ENCODE results near the gene GALNT10. TPM values are rescaled to one million over a fixed set of nuclear protein-coding genes. Genes with fewer than 3 reads are reported as not detected.

Gene GALNT10
- total and polyA plus RNA-seq, 10 donors = 7.6 to 50.2 (median 43.5) TPM

DNA sequence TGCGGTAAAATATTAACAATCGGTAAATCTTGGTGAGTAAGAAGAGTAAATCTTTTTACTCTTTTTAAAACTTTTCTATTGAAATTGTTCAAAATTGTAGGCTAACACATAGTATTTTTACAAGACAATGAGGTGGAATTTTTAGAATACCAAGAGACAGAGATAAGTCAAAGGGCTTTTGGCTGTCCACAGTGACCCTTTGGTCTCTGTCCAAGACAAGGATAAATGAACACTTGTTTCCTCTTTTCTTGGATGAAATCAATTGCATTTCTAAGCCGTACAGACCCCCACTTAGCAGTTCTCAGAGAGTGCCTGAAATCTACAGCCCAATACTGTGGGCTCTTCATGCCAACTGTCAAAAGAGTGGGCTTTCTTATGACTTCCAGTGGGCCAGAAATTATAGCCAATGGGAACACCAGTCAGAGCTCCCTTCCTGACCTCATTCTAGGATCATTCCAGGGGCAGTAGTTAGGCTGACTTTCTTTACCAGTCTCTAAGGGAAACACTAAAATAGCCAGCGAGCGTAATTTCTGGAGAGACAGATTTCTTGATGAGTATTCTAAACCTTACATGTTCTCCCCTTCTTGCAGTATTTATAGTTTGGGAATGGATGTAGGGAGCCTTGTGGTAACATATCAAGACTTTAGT lies 74.1 kb downstream of the GALNT10 start:
- no peak for TF ChIP-seq POLR2AphosphoS5 (IDR thresholded peaks at IDR 0.05)
- no peak for TF ChIP-seq CTCF (IDR thresholded peaks at IDR 0.05 in 8 of 11, conservative IDR thresholded peaks at IDR 0.05 in 3 of 11)
- no peak for TF ChIP-seq POLR2A (IDR thresholded peaks at IDR 0.05)
- peaks cover 0 to 12% (median 0%) of the 10 kb centered on the region in 6 donors for H3K36me3 ChIP-seq
- DNase-seq = no peak
- no peaks in the 10 kb centered on the region for H3K27me3 ChIP-seq (replicated peaks in 1 of 7)
- intact Hi-C loops (cut with DNase I; ENCODE audit: low total_unique reads) = no loop called here
- no peak overlapping the region for H3K4me3 ChIP-seq
- H3K4me1 ChIP-seq = peaks cover 7 to 44% (median 11%) of the 10 kb centered on the region in 6 donors
- WGBS, 5 donors = 81 to 90% (median 87%) methylated on average over 5 of the region's 5 CpGs
- no peaks in the 10 kb centered on the region for H3K9me3 ChIP-seq
- no peak overlapping the region for H3K27ac ChIP-seq

GRCh38 chr5:154265197-154265773 lies 74.8 kb downstream of the GALNT10 start:
- no peak for DNase-seq
- intact Hi-C loops (cut with DNase I; ENCODE audit: low total_unique reads) = no loop called here
- TF ChIP-seq CTCF (IDR thresholded peaks at IDR 0.05 in 8 of 11, conservative IDR thresholded peaks at IDR 0.05 in 3 of 11) (no peak), POLR2A (IDR thresholded peaks at IDR 0.05) (no peak), POLR2AphosphoS5 (IDR thresholded peaks at IDR 0.05) (no peak)
- Histone ChIP-seq H3K4me1 (peaks cover 7 to 40% (median 9%) of the 10 kb centered on the region in 6 donors), H3K27ac (no peak overlapping the region), H3K27me3 (replicated peaks in 1 of 7) (no peaks in the 10 kb centered on the region), H3K36me3 (peaks cover 0 to 12% (median 0%) of the 10 kb centered on the region in 6 donors), H3K4me3 (no peak overlapping the region), H3K9me3 (no peaks in the 10 kb centered on the region)
- WGBS, 5 donors = 94 to 100% (median 98%) methylated on average over 2 of the region's 2 CpGs

DNA sequence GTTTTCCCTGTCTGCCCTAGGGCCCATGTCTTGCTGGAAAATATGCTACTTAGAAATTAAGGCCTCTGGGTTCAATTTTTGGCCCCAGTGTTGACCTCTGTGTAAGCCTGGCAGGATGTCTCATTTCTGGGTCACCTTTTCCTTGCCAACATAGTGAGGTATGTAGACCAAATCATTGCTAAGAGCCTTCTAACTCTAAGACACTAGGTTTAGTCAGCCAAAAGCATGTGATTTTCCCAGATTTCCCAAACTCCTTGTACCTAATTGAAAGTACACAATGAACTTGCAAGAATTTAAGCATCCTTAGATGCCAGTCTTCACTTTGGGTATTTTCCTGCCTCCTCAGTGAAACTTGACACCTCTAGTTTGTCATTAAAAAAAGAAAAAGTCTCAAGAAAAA lies 77.0 kb downstream of the GALNT10 start:
- Histone ChIP-seq H3K36me3 (peaks cover 0 to 9% (median 0%) of the 10 kb centered on the region in 6 donors), H3K27me3 (replicated peaks in 1 of 7) (no peaks in the 10 kb centered on the region), H3K9me3 (no peaks in the 10 kb centered on the region), H3K4me3 (no peak overlapping the region), H3K4me1 (peaks cover 10 to 52% (median 20%) of the 10 kb centered on the region in 6 donors), H3K27ac (no peak overlapping the region)
- no peak for DNase-seq
- no peak for TF ChIP-seq POLR2AphosphoS5 (IDR thresholded peaks at IDR 0.05)
- no peak for TF ChIP-seq CTCF (IDR thresholded peaks at IDR 0.05 in 8 of 11, conservative IDR thresholded peaks at IDR 0.05 in 3 of 11)
- TF ChIP-seq POLR2A (IDR thresholded peaks at IDR 0.05) = no peak
- intact Hi-C loops (cut with DNase I; ENCODE audit: low total_unique reads) = no loop called here

DNA sequence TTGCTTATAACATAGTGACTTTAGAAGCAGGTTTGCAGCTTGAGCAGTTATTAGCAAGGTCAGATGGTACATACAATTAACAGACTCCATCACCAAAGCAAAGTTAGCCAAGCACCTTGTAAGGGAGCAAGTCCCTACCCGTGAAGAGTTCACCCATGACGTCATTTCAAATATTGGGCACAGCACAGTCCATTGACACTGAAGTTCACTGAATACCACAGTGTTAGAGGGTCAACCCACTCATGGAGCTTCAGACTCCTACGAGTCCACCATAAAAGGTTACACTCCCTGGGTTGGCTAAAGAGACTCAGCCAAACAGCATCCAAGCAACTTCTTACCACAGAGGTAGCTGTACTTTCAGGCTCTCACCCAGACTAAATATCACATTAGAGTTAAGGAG lies 77.5 kb downstream of the GALNT10 start:
- H3K4me1 ChIP-seq = peaks cover 14 to 57% (median 26%) of the 10 kb centered on the region in 6 donors
- peaks cover 0 to 3% (median 0%) of the 10 kb centered on the region in 6 donors for H3K36me3 ChIP-seq
- H3K9me3 ChIP-seq = no peaks in the 10 kb centered on the region
- WGBS, 5 donors = 87 to 98% (median 91%) methylated on average over 3 of the region's 3 CpGs
- intact Hi-C loops (cut with DNase I; ENCODE audit: low total_unique reads) = no loop called here
- H3K27me3 ChIP-seq (replicated peaks in 1 of 7) = no peaks in the 10 kb centered on the region
- H3K27ac ChIP-seq = no peak overlapping the region
- TF ChIP-seq POLR2AphosphoS5 (IDR thresholded peaks at IDR 0.05) = no peak
- no peak for TF ChIP-seq POLR2A (IDR thresholded peaks at IDR 0.05)
- DNase-seq = no peak
- no peak overlapping the region for H3K4me3 ChIP-seq

All from spleen (tissue), 11 donors.